ENCODE measurements around the gene FBXO44.

- TF ChIP-seq ZNF558 (tag by site-specific recombination; IDR thresholded peaks at IDR 0.05), result no peak
- no peak for TF ChIP-seq ZNF830 (tag by site-specific recombination; IDR thresholded peaks at IDR 0.05; ENCODE audit: low read depth)
- TF ChIP-seq CTCF (tag by site-specific recombination; IDR thresholded peaks at IDR 0.05), result no peak
- no peak for TF ChIP-seq ZNF169 (tag by site-specific recombination; IDR thresholded peaks at IDR 0.05)
- TF ChIP-seq ZBTB11 (tag by site-specific recombination; conservative IDR thresholded peaks at IDR 0.05; ENCODE audit: low read depth), result no peak
- no peak for TF ChIP-seq ZSCAN5A (tag by site-specific recombination; IDR thresholded peaks at IDR 0.05)
- peak; percentile 65 for TF ChIP-seq ZSCAN4 (tag by site-specific recombination; IDR thresholded peaks at IDR 0.05)
- no peak for TF ChIP-seq ZNF76 (tag by site-specific recombination; IDR thresholded peaks at IDR 0.05; ENCODE audit: borderline replicate concordance, low read depth)
- no peak for TF ChIP-seq REST (tag by site-specific recombination; IDR thresholded peaks at IDR 0.05)
- no peak for TF ChIP-seq ZNF426 (tag by site-specific recombination; IDR thresholded peaks at IDR 0.05)
Observed at GRCh38 chr1:11701981-11702803, 47.5 kb downstream of the FBXO44 start.
